HL-60/S4 treated with phorbol 12-myristate 13-acetate at 8.2 ng/mL for 4 days and 3 days (cell line): ENCODE measurements around the gene SPATA24.
"Not testable (repeated sequence)": the region's sequence is repeated elsewhere in the genome, so short reads cannot be mapped to it uniquely, and the experiment has no call there.

Source experiments
- in situ Hi-C: fragments of 300-500 bp; cut with MboI; formaldehyde crosslinking; loops from 2 replicates; pipeline ENCODE4 v1.15.0; 2022; ENCODE audit warnings: low sequenced_read_pairs

The SPATA24 gene, protein sequence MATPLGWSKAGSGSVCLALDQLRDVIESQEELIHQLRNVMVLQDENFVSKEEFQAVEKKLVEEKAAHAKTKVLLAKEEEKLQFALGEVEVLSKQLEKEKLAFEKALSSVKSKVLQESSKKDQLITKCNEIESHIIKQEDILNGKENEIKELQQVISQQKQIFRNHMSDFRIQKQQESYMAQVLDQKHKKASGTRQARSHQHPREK

DNA sequence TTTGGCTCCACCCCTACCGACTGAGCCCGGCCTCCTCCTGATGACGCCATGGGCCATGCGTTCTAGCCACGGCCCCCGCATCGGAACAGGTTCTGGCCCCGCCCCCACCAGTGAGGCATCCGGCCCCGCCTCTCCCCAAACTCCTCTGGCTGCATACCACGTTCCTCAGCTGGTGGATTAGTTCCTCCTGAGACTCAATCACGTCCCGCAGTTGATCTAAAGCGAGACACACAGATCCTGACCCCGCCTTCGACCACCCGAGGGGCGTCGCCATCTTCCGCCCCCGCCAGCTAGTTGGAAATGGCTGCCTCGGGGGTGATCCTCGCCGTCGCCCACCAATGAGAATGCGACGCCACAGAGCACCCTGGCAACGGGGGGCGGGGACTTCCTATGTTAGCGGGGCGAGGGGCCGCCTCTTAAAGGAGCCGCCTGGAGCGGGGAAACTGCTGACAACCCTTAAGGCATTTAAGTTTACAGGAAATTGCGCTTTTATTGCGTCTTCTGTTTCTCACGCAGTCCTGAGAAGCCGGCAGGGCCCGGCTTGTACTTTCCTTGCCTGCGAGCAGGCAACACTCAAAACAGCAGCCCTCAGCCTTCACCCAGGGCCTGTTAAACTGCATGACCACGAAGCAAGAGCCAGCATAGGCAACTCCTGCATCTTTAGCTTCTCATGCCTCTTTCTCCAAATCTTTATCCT is at the start of gene SPATA24:
Gene SPATA24 (minus strand): TSS at position 303 of the 697 bp plus-strand sequence. CDS start 29 bp downstream, at position 274.
- in situ Hi-C loops: no loop called here

DNA sequence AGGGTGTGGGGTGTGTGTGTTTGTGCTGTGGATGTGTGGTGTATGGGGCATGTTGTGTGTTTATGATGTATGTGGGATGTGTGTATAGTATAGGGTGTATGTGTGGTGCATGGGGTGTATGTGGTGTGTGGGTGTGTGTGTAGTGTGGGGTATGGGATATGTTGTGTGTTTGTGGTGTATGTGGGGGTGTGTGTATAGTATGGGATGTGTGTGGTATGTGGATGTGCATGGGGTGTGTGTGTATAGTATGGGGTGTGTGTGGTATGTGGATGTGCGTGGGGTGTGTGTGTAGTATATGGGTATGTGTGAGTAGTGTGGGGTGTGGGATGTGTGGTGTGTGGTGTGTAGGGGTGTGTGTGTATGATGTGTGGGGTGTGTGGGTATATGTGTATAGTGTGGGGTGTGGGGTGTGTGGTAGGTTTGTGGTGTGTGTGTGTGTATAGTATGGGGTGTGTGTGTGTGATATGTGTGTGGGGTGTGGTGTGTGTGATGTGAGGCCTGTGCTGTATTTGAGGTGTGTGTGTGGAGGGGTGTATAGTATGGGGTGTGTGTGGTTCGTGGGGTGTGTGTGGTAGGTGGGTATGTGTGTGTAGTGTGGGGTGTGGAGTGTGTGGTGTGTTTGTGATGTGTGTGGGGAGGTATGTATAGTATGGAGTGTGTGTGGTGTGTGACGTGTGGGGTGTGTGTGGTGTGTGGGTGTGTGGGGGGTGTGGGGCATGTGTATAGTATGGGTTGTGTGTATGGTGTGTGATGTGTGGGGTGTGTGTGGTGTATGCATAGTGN is 48.2 kb upstream of the SPATA24 start:
- in situ Hi-C loops: no loop called here

DNA sequence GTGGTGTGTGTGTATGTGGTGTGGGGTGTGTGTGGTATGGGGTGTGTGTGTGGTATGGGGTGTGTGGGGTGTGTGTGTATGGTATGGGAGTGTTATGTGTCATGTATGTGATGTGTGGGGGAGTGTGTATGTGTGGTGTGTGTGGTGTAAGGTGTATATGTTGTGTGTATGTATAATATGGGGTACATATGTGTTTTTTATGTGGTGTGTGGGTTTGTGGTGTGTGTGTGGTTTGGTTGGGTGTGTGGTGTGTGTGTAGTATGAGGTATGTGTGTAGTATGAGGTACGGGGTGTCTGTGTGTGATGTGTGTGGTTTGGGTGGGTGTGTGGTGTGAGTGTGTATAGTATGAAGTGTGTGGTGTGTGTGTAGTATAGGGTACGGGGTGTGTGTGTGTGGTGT is 47.3 kb upstream of the SPATA24 start:
- in situ Hi-C loops: no loop called here

DNA sequence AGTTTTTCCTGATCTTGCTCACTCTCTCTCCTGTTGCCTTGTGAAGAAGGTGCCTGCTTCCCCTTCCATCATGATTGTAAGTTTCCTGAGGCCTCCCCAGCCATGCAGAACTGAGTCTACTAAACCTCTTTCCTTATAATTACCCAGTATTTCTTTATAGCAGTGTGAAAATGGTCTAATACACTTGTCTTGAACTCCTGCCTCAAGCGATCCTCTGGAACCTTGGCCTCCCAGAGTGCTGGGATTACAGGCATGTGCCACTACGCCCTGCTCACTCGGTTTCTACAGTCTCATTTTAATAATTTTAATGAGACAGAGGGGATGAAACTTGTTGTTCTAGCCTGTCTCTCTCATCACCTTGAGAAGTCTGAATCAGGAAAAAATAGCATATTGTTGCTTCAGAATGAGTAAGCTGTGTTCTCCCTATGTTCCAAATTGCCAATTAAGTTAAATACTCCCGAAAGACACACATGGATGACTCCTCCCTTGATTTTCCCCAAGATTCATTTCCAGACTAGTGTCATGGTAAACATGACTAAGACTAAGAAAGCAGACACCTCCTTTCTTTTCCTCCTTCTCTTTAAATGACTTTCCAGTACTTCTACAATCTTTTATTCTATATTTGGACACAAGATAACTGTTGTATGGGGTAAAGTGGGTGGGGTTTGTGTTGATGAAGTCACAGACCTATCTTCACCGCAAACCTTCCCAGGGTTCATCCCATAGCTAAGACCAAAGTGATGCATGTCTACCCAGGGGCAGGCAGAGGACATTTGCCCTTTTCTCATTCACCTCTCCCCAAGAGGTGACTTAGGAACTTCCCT is 43.3 kb upstream of the SPATA24 start:
- in situ Hi-C loops: no loop called here

DNA sequence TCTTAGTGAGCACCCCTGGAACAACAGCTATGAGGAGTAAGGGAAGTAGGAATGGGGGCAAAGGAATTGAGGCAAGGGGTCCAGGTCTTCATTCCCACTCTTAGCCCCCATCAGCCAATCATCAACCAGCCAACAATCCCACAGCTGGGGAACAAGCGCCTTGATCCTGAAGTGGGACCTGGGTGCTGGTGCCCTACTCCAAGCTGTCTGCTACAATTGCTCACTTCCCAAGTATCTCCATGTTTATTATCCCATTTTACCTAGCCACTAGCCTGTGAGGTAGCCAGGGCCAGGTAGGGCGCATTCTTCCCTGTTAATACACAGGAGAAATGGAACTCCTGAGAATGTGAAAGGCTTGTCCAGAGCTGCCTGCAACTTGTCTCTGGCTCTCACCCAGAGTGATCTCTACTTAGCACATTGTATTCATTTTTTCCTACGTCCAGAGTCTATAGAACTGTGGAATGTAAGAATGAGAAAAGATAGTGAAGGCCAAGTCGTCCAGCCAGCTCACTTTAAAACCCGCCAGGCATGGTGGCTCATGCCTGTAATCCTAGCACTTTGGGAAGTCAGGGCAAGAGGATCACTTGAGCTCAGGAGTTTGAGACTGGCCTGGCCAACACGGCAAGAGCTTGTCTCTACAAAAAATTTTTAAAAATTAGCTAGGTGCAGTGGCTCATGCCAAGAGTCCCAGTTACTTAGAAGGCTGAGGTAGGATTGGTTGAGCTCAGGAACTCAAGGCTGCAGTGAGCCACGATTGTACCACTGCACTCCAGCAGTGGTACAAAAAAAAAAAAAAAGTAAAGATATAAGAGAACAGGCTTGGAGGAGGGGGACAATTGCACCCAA is 41.7 kb upstream of the SPATA24 start:
- in situ Hi-C loops: no loop called here

DNA sequence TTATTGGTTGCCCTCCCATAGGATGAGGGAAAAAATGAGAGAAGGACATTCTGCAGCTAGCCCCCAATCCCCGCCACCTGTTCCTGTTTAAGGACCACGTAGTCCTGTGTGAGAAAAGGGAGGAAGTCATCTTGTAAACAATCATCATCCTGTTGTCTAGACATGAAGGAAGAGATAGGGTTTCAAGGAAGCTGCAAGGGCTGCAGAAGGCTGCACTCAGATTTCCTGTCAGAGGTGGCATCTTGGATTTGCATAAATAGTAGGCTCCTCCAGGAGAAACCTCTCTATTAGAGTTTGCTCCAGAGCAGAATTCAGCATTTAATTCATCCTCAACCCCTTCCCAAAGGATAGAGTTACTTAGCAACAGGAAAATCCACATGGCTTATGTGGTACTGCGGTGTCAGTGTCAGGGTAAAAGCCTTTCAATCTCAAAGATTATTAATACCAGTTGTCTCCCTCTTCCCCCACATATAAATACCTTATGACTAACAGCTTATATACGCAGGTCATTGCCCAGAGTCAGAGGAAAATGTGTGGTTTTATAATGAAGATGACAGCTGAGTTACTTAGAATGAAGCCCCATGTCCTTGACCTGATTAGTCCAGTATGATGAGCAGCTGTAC is 40.1 kb upstream of the SPATA24 start:
- in situ Hi-C loops: no loop called here

DNA sequence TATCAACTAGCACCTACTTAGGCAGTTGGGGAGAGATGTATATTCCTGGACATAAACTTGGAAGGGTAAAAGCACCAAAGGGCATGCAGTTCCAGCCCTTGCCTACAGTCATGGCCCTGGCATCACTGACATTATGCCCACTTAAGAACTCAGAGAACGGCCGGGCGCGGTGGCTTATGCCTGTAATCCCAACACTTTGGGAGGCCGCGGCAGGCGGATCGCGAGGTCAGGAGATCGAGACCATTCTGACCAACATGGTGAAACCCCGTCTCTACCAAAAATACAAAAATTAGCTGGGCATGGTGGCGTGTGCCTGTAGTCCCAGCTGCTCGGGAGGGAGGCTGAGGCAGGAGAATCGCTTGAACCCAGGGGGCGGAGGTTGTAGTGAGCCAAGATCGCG is 36.5 kb upstream of the SPATA24 start:
- in situ Hi-C loops: not testable (repeated sequence)

DNA sequence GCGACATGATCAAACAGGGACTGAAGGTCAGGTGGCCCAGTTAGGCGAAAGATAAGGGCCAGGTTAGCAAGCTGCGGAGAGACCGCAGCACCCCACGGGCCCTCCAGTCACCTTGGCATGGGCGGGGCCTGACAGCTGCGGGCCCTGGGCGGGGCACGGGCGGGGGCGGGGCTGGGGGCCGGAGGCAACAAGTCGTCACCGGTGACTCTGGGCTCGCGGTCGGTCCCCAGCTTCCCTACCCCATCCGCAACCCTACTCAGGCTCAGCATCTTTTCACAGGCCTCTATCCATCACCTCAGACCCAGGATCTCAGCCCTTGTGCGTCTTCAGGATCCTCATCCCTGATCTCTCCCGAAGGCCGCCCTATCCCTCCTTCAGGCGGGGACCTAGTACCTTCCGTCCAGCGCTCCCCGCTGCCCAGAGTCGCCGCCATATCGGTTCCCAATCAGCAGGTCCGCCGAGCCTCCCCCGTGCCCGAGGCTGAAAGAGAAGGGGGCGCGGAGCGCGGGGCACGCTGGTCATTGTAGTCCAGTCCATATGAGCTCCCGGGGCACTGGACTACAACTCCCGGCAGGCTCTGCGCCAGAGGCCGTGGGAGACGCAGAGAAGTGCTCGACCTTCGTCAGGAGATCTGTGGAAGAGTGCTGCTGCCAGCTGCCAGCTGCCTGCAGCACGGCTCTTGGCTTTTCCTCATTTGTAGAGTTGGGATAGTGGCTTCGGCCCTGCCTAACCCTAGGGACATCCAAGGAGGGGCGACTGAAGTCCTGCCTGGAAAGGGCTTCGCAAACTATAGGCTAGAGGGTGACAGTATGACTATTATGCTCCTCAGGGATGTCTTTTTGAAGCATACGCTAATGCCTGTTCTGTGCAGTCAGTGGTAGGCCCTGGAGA is 35.4 kb upstream of the SPATA24 start, which contains the start of gene DNAJC18:
Gene DNAJC18 (minus strand): TSS at position 513 of the 891 bp plus-strand sequence. CDS start 80 bp downstream, at position 433.
- in situ Hi-C loops: no loop called here

DNA sequence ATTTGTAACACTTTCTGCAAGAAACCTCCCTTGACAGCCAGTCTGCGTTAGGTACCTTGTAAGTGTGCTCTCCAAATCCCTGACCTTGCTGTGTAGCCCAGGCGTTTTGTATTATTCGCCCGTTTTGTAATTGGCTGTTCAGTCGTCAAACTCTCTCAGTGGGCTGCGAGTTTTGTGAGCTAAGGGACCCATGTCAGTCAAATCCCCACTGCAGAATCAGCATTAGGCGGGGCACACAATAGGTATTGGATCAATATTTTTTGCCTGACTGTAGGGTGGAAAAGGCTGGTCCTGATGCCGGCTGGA is 34.8 kb upstream of the SPATA24 start:
- in situ Hi-C loops: no loop called here

DNA sequence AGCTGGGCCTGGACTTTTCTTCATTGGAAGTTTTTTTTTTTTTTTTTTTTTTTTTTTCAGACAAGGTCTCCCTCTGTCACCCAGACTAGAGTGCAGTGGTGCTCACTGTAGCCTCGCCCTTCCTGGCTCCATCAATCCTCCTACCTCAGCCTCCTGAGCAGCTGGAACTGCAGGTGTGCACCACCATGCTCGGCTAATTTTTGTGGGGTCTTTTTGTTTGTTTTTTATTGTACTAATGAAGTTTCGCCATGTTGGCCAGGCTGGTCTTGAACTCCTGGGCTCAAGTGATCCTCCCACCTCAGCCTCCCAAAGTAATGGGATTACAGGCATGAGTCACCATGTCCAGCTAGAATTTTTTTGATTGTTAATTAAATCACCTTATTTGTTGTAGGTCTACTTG is 31.8 kb upstream of the SPATA24 start:
- in situ Hi-C loops: no loop called here

DNA sequence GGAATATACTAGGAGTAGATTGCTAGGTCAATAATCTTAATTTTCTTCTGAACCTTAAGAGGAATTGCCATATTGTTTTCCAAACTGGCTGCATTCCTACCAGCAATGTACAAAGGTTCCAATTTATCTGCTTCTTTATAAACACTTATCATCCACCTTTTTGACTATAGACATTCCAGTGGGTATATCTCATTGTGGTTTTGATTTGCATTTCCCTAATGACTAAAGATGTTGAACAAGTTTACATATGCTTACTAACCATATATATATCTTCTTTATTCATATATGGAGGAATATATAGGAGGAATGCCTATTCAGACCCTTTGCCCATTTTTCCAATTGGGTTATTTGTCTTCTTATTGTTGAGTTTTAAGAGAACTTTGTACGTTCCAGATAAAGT is 27.8 kb upstream of the SPATA24 start:
- in situ Hi-C loops: no loop called here

DNA sequence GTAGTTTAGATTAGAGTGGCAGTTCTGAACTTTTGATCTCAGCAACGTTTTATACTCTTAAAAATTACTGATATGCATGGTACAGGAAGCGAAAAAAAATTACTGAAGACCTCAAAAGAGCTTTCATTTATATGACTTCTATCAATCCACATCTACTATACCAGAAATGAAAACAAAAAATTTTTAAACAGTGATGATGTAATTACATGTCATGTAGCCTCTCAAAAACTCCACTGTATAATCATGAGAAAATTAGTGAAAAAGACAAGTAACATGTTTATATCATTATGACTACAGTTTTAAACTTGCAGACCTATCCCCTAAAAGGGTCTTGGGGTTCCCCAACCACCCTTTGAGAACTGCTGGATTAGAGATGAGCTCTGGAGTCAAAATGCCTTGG is 26.1 kb upstream of the SPATA24 start:
- in situ Hi-C loops: no loop called here

DNA sequence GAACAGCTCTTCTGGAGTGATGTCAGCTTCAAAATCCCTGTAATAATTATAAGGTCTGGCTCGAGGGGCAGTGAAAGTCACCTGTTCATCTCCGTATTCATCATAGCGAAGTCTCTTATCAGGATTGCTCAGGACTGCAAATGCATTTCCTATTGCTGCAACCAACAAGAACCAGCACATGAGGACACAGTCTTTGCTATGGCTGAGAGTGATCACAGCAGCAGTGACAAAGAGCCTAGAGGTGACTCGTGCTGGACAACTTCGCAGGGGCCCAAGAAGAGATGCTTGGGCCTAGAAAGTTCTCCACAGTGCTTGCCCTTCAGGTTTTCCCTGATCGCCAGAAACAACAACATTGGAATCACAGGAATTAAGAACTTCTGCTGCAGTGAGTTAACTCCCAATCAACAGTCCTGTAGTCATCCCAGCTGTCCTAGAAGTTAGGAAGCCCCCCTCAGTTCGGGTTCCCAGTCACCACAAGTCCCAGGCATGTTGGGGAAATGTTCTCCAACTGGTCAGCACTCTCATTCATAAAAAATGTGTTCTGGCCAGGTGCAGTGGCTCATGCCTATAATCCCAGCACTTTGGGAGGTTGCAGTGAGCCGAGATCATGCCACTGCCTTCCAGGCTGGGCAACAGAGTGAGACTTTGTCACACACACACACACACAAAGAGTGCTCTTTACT is 22.5 kb upstream of the SPATA24 start:
- in situ Hi-C loops: no loop called here

DNA sequence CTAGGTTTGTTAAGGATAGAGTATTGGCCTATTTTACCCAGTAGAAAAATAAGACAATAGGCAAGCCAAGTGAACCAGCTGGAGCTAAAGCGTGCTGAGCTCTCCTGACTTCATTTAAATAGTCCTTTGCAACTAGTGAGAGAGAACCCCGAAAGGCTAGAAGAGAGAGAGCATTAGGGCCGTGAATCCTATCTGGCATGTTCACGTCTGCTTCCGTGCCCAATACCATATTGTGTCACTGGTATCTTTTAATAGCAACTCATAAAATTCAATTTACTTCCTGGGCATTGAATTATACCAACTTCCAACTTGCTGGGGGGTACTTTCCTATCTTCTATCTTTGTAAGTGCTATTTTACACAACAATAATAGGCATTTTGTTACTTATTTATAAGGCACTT is 21.6 kb upstream of the SPATA24 start:
- in situ Hi-C loops: no loop called here

DNA sequence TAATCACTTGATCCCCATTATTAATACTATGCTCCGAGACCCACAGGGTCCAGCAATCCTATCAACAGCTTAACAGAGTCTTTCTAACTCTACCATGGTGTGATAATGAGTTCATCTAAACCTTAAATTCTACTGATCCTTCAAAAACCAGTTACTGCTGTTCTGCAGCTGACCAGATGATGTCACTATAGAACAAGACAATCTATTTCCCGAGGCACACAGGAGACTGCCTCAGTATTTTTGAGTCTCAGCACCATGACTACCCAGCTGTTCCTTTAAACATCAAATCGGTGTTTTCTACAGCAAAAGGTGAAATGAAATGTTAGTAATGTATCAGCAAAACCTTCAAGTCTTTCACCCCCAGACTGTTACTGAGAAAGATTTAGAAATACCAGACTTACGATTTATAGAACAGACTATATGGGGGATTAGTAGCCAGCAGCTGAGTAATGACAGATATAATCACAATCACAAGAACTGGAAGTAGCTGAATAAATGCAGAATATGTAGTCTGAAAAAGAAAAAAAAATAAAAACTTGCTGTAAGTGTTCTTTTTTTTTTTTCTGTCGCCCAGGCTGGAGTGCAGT is 18.5 kb upstream of the SPATA24 start:
- in situ Hi-C loops: no loop called here

DNA sequence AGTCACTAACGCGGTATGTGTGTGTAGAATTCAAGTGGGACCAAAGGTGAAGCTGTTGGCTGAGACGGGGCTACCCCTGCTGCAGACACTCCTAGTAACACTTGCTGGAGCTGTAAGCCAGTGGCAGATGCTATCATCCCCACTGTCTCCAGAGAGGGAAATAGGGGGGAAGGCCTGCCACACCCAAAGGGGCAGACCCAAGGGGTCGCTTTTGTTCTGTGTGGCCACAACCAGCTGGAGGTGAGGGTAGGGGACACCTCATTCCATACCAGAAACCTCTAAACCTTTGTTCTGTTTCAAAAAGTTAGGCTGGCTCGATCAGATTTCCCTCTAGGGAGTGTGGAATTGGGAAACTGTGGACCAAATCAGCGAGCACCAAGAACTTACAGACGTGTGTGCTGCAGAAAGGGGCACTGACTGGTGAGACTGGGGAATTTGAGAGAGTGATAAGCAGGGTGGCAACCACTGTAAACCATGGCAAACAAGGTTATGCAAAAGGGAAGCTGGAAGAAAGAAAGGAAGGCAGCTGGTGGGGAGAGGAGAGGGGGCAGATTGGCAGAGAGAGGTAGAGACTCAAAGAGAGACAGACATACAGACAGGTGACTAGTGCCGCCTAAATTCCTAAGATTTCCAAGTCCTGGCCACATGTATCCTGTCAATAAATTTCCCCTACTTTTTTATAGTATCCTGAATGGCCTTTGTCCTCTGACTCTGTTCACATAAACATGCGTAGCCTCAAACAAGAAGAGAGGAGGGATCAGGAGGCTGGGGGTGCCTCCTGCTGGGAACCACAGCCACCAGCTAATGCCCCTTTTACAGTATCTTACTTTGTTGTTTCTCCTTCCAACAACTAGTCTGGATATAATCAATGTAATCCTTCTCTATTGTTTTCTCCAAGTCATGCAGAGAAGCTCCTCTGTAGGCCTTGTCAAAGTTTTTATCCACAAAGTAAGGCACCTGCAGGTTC is 15.6 kb upstream of the SPATA24 start:
- in situ Hi-C loops: no loop called here

DNA sequence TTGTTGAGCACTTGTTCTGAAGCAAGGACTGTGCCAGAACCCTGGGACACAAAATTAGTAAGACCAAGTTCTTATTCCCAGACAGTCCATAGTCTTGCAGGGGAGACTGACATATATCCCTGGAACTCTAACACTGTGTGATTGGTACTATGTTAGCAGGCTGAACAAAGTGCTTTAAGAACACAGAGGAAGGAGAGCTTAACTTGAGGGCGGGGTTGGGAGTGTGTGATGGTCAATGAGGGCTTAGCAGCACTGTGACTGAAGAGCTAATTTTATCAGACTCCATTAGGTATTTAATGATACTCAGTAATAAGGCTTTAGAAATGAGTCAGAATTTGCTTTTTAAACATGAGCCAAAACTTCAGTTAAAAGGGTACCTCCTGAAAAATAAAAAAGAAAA is 14.9 kb upstream of the SPATA24 start:
- in situ Hi-C loops: no loop called here
